ENCODE measurements around the gene TOM1L2.

TOM1L2 gene

DNA sequence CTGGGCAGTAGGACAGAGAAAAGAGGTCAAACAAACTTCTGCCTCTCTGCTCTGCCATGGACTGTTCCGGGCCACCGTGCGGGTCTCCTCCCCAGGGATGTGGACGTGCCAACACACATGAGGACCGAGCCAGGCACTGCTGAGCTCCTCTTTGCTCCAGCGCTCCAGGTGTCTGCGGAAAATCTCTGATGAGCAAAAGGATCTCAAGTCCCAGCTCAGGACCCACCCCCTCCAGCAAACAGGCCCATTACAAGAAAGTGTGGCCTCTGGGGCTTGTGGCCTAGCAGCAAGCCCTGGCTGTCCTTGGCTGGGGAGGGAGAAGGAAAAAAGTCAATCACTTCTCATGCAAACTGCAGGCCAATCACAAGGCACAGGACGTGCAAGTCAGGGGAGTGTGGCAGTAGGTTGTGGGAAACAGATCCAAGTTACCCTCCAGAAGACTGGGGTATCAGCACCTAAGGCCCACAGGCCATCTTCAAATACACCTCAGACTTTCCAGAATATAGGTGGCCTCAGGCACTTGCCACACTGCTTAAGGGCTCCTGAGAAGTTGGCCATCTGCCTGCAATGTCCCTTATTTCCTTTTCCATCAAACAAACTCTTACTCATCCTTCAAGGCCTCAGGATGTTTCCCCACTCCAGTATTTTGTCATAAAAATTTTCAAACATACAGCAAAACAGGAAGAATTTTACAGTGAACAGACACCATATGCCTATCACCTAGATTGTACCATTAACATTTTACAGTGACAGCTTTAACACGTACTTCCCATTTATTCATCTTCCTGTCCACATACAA is 99.5 kb downstream of the TOM1L2 start:
- DNase-seq = no peak

DNA sequence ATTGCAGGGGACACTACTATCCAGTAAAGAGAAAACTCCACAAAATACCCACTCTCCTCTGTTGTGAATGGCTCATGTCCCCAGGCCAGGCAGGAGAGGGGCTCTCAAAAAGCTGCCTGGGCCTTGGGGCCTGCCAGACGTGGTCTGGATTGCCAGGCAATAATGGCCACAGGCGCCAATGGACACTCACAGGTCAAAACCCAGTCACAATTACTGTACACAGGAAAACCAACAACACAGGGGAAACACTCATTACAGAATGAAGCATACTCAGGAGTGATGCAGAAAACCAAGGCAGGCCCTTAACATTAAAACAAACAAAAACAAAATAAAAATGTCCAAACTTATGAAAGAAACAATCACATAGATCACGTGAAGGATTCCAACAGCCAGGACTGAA is 100.3 kb downstream of the TOM1L2 start:
- no peak for DNase-seq

DNA sequence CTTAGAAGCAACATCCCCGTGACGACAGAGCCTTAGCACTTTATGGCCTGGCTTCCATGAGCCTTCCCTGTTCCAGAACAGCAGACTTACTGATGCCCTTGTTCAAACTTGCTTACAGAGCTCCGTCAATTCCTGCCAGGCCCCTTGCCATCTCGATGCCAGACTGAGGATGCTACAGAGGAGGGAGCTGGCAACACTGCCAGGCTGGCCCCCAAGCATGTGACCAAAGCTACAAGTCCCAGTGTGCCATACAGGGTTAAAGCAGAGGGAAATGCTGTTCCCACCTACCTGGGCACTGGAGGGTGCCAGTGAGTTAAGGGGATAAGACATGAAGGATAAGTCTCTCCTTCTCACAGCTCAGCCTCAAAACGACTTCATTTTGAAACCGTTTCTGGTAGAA is 102.0 kb downstream of the TOM1L2 start:
- DNase-seq = no peak

DNA sequence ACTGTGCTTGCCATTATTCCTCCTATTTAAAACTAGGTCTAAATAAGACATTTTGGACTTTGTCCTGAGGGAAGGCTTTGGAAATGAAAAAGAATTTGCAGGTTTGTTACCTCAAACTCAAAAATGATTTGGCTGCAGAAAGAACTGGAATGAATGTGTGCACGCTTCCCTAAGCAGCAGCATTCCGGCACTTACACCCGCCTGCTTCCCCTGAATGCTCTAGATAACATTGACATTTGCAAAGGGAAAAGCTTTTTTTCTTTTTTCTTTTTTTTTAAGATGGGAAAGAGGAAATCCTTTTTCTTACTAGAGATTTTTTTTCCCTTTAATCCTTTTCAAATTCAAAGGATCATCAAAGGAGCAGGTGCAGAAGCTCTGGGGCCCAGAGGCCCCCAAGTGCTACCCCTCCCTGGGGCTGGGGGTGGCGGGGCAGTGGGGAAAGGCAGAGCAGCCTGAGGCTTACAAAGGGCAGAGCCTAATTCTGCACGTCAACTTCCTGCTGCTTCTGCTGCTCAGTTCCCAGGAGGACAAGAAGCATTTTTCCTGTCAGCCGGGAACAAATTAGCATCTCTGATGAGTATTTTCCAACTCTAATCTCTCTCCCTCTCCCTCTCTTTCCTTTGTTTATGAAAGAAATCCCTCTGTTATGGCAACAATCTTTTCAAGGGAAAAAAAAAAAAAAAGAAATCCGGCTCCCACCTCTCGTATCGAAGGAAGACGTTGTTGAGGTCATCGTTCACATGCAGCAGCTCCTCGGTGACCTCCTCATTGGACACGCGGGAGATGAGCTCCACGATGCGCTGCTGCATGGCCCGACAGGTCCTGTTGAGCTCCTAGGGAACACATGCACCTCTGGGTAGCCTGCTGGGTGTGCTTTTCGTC is 103.3 kb downstream of the TOM1L2 start:
- no peak for DNase-seq

DNA sequence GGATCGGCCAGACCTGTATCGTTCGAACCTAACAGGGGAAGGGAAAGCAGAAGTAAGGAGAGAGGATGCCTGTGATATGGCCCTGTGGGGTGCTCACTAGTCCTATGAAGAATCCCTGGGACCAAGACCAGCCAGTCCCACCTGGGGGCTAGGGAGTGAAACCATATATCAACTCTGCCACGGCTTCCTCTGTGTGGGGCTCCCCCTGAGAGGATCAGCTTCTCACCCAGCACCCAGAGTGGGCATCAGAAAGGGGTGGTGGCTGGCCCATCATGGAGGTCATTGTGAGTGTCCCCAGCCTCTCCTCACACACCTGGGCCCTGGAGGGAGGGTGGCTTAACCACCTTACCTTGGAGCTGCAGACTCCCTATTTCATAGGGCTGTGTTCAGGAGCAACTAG is 105.3 kb downstream of the TOM1L2 start:
- no peak for DNase-seq

DNA sequence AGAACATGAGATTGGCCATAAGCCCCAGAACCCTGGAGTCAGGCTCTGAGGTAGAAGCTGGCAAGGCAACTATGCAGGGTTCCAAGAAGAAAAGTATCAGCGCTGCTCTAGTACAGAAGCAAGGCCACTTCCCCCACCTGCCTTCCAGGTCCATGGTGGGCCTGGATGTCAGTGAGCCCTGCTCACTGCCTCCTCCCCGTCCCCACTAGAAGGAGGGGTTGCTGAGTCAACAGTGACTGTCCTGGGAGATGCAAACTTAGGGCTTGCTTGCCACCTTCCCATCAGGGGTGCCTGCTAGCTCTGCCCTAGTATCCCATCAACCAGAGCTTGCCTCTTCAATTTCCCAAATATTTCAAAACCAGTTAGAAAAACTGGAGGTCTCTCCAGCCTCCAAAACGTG is 105.8 kb downstream of the TOM1L2 start:
- no peak for DNase-seq

DNA sequence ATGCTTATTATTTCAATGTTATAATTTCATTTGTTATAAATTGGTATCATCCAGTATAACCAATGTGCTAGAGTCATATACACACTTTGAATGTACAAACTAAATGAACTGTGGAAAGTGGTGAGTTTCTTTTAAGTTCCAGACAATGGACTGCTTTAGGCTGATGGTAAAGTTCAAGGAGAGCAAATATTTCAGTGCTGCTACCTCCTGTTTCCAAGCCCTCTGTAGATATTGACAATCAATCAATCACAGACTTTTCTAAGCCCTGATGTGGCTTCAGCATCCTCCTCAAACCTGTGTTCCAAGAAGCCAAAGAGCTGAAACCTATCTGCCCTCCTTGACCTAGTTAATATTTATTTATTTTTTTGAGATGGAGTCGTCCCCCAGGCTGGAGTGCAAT is 107.2 kb downstream of the TOM1L2 start:
- no peak for DNase-seq

DNA sequence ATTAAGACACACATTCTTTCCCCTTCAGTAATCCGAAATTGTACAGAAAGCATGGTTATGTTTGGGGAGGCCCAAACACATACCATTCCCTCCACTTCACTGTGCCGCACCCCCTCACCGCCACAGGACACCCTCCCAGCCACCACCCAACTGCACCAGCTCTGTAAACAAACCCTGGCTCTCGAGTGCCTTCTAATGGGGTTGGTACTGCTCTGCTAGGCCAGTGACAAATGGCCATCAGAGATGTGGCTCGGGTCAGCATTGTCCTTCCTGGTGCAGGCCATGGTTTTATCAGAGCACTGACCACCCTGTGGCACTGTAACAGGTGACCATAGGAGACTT is 111.5 kb downstream of the TOM1L2 start:
- no peak for DNase-seq

DNA sequence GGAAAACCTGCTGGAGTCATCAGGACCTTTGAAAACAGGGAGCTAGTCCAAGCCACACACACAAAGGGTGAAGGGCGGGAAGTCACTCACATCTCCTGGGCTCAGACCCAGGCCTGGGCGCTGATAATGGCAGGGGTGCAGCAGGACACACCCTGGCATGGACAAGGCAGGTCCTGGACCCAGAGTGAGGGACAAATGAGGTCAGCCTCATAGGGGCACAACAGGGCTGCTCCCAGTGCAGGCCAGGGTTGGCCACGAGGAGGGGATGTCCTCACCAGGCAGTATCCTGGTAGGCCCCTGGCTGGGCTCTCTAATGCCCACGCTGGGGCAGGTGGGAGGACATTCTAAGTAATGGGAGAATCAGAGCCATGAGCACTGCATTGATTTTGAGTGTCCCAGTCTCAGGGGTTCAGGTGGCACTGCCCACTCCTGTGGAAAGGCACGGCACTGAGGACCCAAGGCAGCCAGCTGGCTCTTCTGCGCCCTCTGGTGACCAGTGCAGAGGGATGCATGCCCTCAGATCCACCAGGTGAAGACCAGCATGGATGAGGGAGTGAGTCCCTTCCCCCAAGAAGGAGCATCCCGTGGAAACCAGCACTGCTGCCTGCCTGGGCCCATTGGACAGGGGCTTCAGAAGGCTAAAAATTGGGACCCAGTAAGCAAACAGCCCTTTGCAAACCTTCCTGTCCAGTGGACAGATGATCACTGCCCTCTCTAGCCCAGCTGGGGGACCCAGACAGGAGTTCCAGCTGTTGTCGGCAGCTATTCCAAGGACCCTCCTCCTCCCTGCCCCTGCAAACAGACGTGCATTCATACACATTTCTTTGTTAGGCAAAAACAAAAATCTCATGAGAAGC is 112.1 kb downstream of the TOM1L2 start:
- DNase-seq = peak in 10 of 14 donors; percentile 38 to 69 (median 52)

DNA sequence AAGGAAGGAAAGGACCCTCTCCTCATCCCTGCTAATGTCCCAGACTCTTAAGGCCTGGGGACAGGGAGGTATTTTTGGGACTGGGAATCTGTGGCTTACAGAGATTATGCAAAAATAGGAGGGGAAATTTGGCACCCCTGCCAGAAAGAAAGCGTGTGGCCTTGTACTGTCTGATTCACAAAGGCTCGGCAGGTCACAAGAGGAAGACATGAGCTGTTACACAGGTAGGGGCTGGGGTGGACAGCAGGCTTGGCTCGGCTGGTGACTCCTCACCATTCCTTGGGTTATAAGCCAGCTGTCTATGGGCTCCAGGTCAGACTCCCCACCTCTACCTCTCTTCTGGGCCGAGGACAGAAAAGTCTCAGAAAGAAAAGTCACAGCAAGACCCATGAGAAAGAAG is 114.7 kb downstream of the TOM1L2 start:
- no peak for DNase-seq

DNA sequence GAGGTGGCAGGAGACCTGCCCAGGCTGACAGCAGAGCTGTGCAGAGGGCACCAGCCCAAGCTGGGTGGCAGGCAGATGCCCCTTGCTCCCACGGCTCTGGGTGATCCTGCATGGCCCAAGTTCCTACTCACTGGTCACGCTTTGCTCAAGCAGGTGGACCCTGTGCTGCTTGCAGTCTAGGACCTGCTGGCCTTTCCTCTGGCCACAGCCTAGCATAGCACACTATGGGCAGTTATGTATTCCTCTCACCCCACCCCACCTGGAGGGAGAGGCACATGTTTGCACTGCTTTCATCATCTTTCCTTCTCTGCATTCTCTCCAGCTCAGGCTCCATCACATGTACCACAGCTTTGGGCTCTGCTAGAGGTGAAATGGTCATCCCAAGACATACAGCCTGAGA is 115.8 kb downstream of the TOM1L2 start:
- DNase-seq = no peak

DNA sequence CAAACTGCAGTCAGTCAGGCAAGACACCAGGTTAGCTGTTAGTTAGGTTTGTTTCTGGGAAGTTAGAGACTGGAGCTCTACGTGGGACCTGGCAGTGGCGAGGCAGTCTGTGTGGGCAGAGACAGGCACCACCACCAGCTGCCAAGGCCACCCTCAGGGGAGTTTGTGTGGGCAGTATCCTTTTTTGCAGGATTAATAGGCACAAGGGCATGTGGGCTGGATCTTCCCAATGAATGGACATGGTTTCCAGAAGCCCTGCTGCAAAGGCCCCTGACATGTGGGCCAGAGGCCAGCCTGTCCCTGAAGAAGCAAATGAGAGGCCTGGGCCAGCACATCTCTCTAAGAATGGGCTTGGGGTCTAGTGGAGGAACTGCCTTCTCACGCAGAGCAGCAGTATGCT is 116.2 kb downstream of the TOM1L2 start:
- DNase-seq = peak in 5 of 14 donors; percentile 36 to 62 (median 41)

DNA sequence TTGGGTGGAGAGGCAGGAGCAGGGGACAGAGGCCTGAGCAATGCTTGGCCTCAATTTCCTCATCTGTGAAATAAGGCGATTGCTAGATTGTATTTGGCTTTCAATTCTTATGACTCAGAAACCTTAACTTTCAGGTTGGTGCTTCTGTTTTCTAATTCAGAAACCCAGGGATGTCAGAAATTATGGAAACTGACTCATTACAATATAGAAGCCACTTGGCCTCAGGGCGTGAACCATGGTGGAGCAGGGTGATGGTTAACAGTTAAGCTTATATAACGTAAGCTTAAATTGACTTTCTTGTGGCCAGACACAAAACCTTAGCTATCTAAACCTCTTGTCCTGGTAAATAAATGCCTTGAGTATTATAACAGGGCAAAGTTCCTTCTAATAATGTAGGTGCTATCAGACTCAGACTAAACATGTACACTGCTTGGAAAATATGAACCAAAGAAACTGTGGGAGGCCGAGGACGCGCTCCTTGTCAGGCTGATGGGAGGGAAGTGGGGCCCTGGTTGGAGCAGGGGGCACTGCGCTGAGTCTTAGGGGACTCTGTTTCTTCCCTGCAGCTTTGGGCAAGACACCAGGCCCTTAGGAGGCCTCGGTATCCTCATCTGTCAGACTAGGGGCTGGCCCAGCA is 118.3 kb downstream of the TOM1L2 start:
- DNase-seq = no peak

DNA sequence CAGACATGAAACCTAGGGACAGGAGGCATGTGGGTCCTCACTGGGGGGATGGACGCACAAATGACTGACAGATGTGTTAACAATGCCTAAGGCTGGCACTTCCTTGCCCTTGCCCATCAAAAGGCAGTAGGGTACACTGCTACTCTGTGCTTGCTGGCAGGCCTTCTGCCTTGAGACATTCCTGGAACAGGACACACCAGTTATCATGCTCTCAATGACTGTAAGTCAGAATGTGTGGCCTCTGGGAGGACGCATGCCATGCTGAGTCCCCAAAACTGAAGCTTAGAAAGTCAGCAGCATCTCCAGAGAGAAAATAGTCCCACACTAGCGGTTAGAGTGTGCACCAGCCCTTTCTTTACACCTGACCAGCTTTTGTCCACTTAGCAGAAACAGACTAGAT is 119.3 kb downstream of the TOM1L2 start:
- DNase-seq = no peak

DNA sequence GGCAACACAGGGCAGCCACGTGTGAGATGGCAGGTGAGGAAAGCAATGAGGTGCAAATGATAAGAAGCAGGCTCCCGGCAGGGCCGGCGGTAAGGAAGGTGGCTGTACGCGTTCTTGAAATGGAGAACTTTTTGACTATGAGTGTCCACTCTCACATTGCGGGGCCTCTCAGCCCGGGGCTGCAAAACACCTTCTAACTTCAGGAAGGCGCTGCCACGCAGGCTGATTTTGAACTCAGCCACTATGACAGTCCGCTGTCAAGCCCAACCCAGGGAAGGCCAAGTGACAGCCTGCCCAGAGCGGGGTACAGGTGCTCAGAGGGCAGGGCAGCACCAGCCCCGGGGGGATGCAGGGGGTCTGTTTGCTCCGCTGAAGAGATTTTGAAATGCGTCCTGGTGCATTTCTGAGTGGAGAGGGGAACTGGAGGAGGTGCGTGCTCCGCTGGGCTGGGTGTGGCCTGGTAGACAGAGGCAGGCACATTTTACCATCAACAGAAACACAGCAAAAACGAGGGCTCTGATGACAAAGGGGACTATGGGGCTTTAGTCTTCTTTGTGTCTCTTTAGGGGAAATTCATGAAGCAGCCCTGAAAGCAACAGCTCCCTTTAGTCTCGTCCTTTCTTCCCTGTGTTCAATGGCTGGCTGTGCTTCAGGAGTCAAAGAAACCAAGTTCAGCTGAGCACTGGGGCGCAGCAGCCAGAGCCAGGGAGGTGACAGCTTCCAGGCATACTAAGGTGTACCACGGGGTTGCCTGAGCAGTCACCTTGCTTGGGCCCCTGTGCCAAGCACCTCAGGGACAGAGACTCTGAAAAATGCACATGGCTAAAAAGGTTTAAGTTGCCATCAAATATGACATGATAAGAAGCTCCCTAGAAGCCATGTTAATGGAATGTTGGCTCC is 120.8 kb downstream of the TOM1L2 start:
- DNase-seq = no peak

DNA sequence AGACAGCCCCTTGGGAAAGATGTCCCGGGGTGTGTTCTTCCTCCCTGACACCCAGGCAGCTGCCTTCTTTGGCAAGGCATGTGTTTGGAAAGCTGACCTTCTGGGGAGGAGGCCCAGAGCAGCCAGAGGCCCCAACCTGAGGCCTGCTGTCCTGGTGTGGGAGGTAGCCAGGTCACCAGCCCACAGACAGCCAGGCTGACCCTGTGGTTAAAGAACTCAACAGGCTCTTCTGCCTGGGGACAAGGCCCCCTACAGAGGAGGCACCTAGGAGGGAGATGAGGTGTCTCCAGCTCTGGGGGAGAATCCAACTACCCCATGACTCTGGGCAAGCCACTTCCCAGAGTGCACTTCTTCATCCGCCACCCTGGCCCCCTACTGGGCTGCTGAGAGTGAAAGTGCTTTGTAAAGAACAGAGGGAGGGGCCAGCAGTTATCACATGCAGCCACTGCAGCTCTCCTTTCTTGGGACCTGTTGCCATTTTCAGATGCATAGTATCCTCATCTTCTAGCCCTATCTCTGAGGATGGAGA is 122.3 kb downstream of the TOM1L2 start:
- peak in 8 of 14 donors; percentile 33 to 68 (median 42) for DNase-seq

DNA sequence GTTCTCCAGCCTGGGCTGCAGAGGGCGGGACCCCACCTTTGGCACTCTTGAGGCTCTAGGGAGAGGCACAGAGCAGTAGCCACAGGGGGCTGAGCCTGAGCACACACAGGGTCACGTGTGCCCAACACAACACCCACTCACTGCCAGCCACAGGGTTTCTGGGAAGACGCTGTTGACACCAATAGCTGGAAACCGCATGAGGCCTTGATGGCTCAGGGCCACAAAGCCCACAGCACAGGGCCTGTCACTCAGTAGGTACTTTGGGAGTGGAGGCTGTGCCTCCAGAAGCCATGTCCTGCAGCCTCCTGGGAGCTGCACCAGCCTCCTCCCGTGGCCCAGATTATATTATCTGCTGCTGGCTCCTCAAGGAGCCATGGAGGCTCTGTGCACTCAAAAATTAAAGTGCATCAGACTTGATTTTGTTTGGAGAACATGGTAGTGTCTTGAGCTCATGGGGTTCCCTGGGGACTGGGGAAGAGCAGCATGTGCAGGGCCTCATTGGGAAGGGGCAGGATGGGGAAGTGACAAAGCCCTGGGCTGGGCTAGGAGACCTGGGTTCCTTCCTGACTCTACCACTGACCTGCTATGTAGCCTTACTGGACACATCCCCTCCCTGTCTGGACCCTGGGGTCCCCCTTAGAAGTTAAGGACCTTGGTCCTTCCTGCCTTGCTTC is 122.9 kb downstream of the TOM1L2 start:
- peak in 11 of 14 donors; percentile 18 to 92 (median 49) for DNase-seq

DNA sequence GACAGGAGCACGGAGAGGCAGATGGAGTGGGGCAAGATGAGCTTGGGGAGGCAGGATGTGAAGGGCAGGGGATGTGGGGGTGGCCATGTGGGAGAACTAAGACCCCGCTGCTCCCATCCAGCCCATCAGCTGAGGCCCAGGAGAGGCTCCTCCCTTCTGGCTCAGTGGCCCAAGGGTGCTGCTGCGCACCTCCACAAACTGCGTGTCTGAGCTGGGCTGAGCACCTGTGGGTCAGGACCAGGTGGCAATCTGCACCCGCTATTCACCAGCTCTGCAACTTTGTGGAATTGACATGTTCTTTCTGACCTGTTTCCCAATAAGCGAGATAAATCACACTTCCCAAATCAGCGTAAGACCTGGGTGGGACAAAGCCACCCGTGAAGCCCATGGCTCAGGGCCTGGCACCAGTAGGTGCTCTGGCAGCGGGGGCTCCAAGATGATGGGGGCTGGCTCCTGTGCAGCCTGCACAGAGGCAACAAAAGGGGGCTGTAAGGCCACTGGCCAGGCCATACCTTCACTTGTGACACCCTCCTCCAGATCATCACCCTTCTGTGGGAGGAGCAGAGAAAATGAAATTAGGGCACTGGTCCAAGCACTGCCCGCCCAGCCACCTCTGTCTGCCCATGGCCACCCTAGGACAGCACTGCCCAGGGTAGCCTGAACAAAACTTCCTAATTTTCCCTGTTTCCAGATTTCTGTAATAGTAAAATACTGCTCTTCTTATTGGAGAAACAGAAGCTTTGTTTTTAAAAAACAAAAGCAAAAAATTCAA is 123.7 kb downstream of the TOM1L2 start:
- DNase-seq = no peak

DNA sequence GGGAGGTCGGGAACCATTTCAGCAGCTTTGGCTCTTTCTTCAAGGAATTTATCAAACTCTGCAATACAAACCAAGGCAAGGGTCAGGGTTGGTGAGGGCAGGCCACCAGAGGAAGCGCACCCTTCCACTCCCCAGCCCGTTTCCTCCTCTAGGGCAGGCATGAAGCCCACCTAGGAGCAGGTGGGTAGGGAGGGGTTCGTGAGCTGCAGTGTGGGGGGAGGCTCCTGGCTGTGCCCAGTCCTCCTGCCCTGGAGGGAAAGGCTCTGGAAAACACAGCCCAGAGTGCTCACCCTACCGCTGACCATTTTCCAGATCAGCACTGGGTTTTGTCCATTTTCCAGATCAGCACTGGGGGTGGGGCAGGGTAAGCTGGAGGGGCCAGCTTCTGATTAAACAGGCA is 124.5 kb downstream of the TOM1L2 start:
- no peak for DNase-seq

Measured in C1 segment of cervical spinal cord (tissue), 14 donors.